ENCODE results near the gene CCSER1. TPM values are rescaled to one million over a fixed set of nuclear protein-coding genes. Genes with fewer than 3 reads are reported as not detected.

Gene CCSER1
- polyA plus RNA-seq, 1 donor from 2014 or later, result 20.8 TPM

GRCh38 chr4:91284480-91284879, 1157.3 kb downstream of the CCSER1 start:
- Histone ChIP-seq H2AFZ (ENCODE audit: low read depth, low read length) (no peak overlapping the region), H3K36me3 (ENCODE audit: insufficient read depth, low read length) (no peaks in the 10 kb centered on the region), H3F3A (ENCODE audit: insufficient read depth, low read length, poor library complexity, severe bottlenecking) (peaks cover 3% of the 10 kb centered on the region)

DNA sequence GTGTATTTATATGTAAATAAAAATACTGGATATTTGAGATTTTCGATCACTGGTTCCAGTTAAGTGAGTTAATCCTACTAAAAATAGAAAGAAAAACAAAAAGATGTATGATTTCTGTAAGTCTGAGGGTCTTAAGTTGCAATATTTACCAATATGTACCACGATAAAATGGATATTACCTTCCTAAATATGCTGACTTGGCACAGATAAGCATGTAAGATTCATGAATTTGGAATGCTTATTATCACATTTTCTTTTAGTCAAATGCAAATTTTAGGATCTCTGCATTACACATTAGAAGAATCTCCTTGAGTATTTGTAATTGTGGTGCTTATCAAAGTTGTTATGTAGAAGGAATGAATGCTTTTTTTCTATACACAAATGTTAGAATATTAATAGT, 1158.3 kb downstream of the CCSER1 start:
- H3K9me3 ChIP-seq (ENCODE audit: low read length), result no peaks in the 10 kb centered on the region
- H3F3A ChIP-seq (ENCODE audit: insufficient read depth, low read length, poor library complexity, severe bottlenecking), result peaks cover 3% of the 10 kb centered on the region
- H4K20me1 ChIP-seq (ENCODE audit: insufficient read depth), result no peaks in the 10 kb centered on the region
- peak overlapping the region; percentile 40 for H3K27ac ChIP-seq (ENCODE audit: low read length)
- no peaks in the 10 kb centered on the region for H3K27me3 ChIP-seq (ENCODE audit: insufficient read depth, low read depth, low read length)
- no peaks in the 10 kb centered on the region for H3K36me3 ChIP-seq (ENCODE audit: insufficient read depth, low read length)
- H3K4me2 ChIP-seq (ENCODE audit: low read length), result no peak overlapping the region
- H3K79me2 ChIP-seq (replicated peaks; ENCODE audit: insufficient read depth, low read length), result no peaks in the 10 kb centered on the region
- TF ChIP-seq EZH2 (IDR thresholded peaks at IDR 0.05; ENCODE audit: borderline replicate concordance, insufficient read depth, low read length, poor library complexity, severe bottlenecking) (no peak), POLR2AphosphoS5 (IDR thresholded peaks at IDR 0.05) (no peak), EP300 (conservative IDR thresholded peaks at IDR 0.05; ENCODE audit: poor library complexity, severe bottlenecking) (no peak), SMC3 (conservative IDR thresholded peaks at IDR 0.05; ENCODE audit: poor library complexity) (no peak), MXI1 (conservative IDR thresholded peaks at IDR 0.05; ENCODE audit: poor library complexity, severe bottlenecking) (no peak), RAD21 (conservative IDR thresholded peaks at IDR 0.05) (no peak), TAF1 (IDR thresholded peaks at IDR 0.05; ENCODE audit: low read depth) (no peak)
- TF ChIP-seq, protein P1, sequence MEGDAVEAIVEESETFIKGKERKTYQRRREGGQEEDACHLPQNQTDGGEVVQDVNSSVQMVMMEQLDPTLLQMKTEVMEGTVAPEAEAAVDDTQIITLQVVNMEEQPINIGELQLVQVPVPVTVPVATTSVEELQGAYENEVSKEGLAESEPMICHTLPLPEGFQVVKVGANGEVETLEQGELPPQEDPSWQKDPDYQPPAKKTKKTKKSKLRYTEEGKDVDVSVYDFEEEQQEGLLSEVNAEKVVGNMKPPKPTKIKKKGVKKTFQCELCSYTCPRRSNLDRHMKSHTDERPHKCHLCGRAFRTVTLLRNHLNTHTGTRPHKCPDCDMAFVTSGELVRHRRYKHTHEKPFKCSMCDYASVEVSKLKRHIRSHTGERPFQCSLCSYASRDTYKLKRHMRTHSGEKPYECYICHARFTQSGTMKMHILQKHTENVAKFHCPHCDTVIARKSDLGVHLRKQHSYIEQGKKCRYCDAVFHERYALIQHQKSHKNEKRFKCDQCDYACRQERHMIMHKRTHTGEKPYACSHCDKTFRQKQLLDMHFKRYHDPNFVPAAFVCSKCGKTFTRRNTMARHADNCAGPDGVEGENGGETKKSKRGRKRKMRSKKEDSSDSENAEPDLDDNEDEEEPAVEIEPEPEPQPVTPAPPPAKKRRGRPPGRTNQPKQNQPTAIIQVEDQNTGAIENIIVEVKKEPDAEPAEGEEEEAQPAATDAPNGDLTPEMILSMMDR (IDR thresholded peaks at IDR 0.05; ENCODE audit: poor library complexity, severe bottlenecking), result no peak
- TF ChIP-seq, protein P2, sequence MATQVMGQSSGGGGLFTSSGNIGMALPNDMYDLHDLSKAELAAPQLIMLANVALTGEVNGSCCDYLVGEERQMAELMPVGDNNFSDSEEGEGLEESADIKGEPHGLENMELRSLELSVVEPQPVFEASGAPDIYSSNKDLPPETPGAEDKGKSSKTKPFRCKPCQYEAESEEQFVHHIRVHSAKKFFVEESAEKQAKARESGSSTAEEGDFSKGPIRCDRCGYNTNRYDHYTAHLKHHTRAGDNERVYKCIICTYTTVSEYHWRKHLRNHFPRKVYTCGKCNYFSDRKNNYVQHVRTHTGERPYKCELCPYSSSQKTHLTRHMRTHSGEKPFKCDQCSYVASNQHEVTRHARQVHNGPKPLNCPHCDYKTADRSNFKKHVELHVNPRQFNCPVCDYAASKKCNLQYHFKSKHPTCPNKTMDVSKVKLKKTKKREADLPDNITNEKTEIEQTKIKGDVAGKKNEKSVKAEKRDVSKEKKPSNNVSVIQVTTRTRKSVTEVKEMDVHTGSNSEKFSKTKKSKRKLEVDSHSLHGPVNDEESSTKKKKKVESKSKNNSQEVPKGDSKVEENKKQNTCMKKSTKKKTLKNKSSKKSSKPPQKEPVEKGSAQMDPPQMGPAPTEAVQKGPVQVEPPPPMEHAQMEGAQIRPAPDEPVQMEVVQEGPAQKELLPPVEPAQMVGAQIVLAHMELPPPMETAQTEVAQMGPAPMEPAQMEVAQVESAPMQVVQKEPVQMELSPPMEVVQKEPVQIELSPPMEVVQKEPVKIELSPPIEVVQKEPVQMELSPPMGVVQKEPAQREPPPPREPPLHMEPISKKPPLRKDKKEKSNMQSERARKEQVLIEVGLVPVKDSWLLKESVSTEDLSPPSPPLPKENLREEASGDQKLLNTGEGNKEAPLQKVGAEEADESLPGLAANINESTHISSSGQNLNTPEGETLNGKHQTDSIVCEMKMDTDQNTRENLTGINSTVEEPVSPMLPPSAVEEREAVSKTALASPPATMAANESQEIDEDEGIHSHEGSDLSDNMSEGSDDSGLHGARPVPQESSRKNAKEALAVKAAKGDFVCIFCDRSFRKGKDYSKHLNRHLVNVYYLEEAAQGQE (IDR thresholded peaks at IDR 0.05; ENCODE audit: borderline replicate concordance), result no peak
- H3K9ac ChIP-seq (ENCODE audit: low read length), result no peak overlapping the region
- no peaks in the 10 kb centered on the region for H3K9me2 ChIP-seq (ENCODE audit: insufficient read depth, low read length)
- no peak overlapping the region for H2AFZ ChIP-seq (ENCODE audit: low read depth, low read length)
- H3K4me3 ChIP-seq (ENCODE audit: low read length), result no peak overlapping the region

More at GRCh38 chr4:91284480-91284879, 1157.3 kb downstream of the CCSER1 start:
- no peak overlapping the region for H3K4me2 ChIP-seq (ENCODE audit: low read length)
- H3K27ac ChIP-seq (ENCODE audit: low read length), result peak overlapping the region; percentile 40
- peak overlapping the region; percentile 36 for H3K4me3 ChIP-seq (ENCODE audit: low read length)
- H4K20me1 ChIP-seq (ENCODE audit: insufficient read depth), result no peaks in the 10 kb centered on the region
- no peaks in the 10 kb centered on the region for H3K79me2 ChIP-seq (replicated peaks; ENCODE audit: insufficient read depth, low read length)
- no peaks in the 10 kb centered on the region for H3K27me3 ChIP-seq (ENCODE audit: insufficient read depth, low read depth, low read length)
- H3K9me2 ChIP-seq (ENCODE audit: insufficient read depth, low read length), result no peaks in the 10 kb centered on the region
- H3K9ac ChIP-seq (ENCODE audit: low read length), result no peak overlapping the region
- H3K9me3 ChIP-seq (ENCODE audit: low read length), result no peaks in the 10 kb centered on the region
- peak; percentile 94 for TF ChIP-seq EP300 (conservative IDR thresholded peaks at IDR 0.05; ENCODE audit: poor library complexity, severe bottlenecking)
- TF ChIP-seq MXI1 (conservative IDR thresholded peaks at IDR 0.05; ENCODE audit: poor library complexity, severe bottlenecking), result no peak
- TF ChIP-seq, protein P2 (IDR thresholded peaks at IDR 0.05; ENCODE audit: borderline replicate concordance), result peak; percentile 85
- peak; percentile 24 for TF ChIP-seq SMC3 (conservative IDR thresholded peaks at IDR 0.05; ENCODE audit: poor library complexity)
- TF ChIP-seq TAF1 (IDR thresholded peaks at IDR 0.05; ENCODE audit: low read depth), result no peak
- TF ChIP-seq POLR2AphosphoS5 (IDR thresholded peaks at IDR 0.05), result peak; percentile 80
- no peak for TF ChIP-seq EZH2 (IDR thresholded peaks at IDR 0.05; ENCODE audit: borderline replicate concordance, insufficient read depth, low read length, poor library complexity, severe bottlenecking)
- no peak for TF ChIP-seq RAD21 (conservative IDR thresholded peaks at IDR 0.05)
- TF ChIP-seq, protein P1 (IDR thresholded peaks at IDR 0.05; ENCODE audit: poor library complexity, severe bottlenecking), result no peak

Data from neural cell (in vitro differentiated cells).